Measurements from ENCODE around the gene NRG3.

Gene NRG3

DNA sequence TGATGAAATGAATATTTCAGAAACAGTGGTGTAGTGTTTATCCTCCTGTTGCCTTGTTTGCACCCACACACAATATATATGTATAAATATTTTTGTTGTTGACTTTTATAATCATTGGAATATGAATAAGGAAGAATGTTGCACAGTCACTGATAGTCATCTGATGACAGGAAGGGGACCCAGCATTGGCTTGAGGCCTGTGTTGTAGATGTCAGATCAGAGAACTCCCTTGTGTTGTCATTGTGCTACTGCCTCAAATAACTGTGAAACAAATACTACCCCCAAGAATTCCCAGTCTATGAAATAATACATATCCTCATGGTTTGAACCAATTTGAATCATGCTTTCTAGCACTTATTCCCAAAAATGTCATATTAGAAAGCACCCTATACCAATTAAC, 84.0 kb downstream of the NRG3 start:
- DNase-seq = no peak
- H3K4me3 Mint-ChIP-seq = no peak overlapping the region
- H3K27ac Mint-ChIP-seq = no peak overlapping the region
- H3K4me1 Mint-ChIP-seq (ENCODE audit: low read depth) = no peaks in the 10 kb centered on the region
- H3K9me3 Mint-ChIP-seq = peaks cover 3% of the 10 kb centered on the region
- no peaks in the 10 kb centered on the region for H3K27me3 Mint-ChIP-seq
- no peaks in the 10 kb centered on the region for H3K36me3 Mint-ChIP-seq (ENCODE audit: low read depth)

GRCh38 chr10:81961451-81962184, 86.6 kb downstream of the NRG3 start:
- no peak for DNase-seq
- H3K27me3 Mint-ChIP-seq = no peaks in the 10 kb centered on the region
- no peaks in the 10 kb centered on the region for H3K4me1 Mint-ChIP-seq (ENCODE audit: low read depth)
- H3K4me3 Mint-ChIP-seq = no peak overlapping the region
- peaks cover 5% of the 10 kb centered on the region for H3K9me3 Mint-ChIP-seq
- no peak overlapping the region for H3K27ac Mint-ChIP-seq
- no peaks in the 10 kb centered on the region for H3K36me3 Mint-ChIP-seq (ENCODE audit: low read depth)

DNA sequence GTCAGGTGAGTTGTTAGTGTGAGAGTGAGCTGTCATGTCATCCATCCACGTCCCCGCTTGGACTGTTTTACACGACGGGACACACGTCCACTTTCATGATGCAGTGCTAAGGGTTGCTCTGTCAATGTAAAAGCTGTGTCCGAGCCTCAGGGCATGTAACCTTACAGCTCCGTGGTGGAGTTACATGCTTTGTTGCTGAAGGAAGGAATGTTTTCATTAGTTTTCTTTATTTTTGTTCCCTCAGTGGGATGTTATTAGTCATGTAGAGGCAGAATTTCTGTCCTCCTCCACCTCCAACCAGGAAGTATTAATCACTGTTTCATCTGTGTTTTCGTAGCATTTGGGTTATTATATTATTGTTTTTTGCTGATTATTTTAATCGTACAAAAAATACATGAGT, 88.6 kb downstream of the NRG3 start:
- H3K27ac Mint-ChIP-seq = no peak overlapping the region
- H3K27me3 Mint-ChIP-seq = no peaks in the 10 kb centered on the region
- H3K4me3 Mint-ChIP-seq = no peak overlapping the region
- H3K36me3 Mint-ChIP-seq (ENCODE audit: low read depth) = no peaks in the 10 kb centered on the region
- no peak for DNase-seq
- H3K9me3 Mint-ChIP-seq = peaks cover 5% of the 10 kb centered on the region
- no peaks in the 10 kb centered on the region for H3K4me1 Mint-ChIP-seq (ENCODE audit: low read depth)

GRCh38 chr10:81967716-81968115, 92.7 kb downstream of the NRG3 start:
- DNase-seq = no peak
- H3K4me3 Mint-ChIP-seq = no peak overlapping the region
- no peak overlapping the region for H3K27ac Mint-ChIP-seq
- no peaks in the 10 kb centered on the region for H3K27me3 Mint-ChIP-seq
- H3K36me3 Mint-ChIP-seq (ENCODE audit: low read depth) = no peaks in the 10 kb centered on the region
- H3K9me3 Mint-ChIP-seq = peaks cover 22% of the 10 kb centered on the region
- no peaks in the 10 kb centered on the region for H3K4me1 Mint-ChIP-seq (ENCODE audit: low read depth)

DNA sequence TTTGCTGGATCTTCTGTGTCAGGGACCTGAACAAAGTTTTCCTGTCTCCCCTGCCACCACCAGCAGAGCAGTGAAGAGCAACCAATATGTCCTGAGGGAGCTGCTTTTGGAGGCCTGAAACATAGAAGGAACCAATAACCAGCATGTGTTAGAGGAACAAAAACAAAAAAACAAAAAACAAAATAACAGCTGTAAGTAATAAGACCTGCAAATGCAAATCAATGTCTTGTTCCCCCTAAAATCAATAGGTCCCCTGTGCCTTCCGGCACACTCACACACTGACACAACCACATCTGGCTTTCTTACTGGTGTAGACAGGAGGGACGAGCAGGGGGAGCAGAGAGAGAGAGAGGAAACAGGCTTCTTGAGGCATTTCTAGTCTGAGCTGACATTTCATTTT, 94.1 kb downstream of the NRG3 start:
- Mint-ChIP-seq H3K27ac (no peak overlapping the region), H3K9me3 (peaks cover 22% of the 10 kb centered on the region), H3K27me3 (no peaks in the 10 kb centered on the region), H3K4me1 (ENCODE audit: low read depth) (no peaks in the 10 kb centered on the region), H3K4me3 (no peak overlapping the region), H3K36me3 (ENCODE audit: low read depth) (no peaks in the 10 kb centered on the region)
- DNase-seq = no peak

DNA sequence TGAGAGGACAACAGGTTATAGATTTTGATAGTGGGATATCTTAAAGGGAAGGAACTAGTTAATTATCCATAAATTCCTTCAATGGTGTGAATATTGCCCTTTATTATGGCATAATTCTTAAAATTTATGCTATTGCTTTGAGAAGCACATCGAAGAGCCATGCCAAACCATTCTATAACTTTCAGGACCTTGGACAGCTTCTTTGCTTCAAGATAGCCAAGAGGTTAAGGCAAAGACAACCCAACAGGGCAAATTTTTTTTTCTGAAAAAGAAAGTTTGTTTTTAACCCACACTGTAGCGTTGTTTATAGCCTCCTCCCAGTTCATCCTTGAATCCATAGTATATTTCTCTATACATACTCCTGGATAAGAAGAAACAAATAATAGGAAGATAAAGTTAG, 103.2 kb downstream of the NRG3 start:
- H3K4me3 Mint-ChIP-seq = no peak overlapping the region
- H3K4me1 Mint-ChIP-seq (ENCODE audit: low read depth) = no peaks in the 10 kb centered on the region
- no peak for DNase-seq
- no peaks in the 10 kb centered on the region for H3K36me3 Mint-ChIP-seq (ENCODE audit: low read depth)
- no peak overlapping the region for H3K27ac Mint-ChIP-seq
- H3K27me3 Mint-ChIP-seq = no peaks in the 10 kb centered on the region
- peaks cover 13% of the 10 kb centered on the region for H3K9me3 Mint-ChIP-seq

DNA sequence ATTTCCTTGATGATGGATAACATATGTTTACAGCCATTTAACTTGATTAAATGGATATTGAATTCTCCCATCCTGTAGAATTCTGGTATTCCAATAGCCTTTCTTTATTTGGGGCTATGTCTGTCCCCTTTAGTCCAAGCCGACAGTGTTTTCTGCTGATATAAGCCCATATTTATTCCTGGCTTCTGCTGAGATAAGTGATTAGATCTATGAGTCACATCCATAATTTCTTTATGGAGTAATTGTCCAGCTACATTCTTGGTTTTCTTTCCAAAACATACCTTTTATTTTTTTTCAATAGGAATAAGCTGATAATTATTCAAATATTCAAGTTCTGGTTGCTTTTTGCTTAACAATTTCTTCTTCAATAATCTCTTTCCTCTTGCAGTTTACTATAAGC, 106.7 kb downstream of the NRG3 start:
- Mint-ChIP-seq H3K27ac (no peak overlapping the region), H3K9me3 (peaks cover 3% of the 10 kb centered on the region), H3K27me3 (no peaks in the 10 kb centered on the region), H3K4me1 (ENCODE audit: low read depth) (no peaks in the 10 kb centered on the region), H3K4me3 (no peak overlapping the region), H3K36me3 (ENCODE audit: low read depth) (no peaks in the 10 kb centered on the region)
- DNase-seq = no peak

GRCh38 chr10:81984428-81984827, 109.4 kb downstream of the NRG3 start:
- Mint-ChIP-seq H3K27me3 (no peaks in the 10 kb centered on the region), H3K4me1 (ENCODE audit: low read depth) (no peaks in the 10 kb centered on the region), H3K36me3 (ENCODE audit: low read depth) (no peaks in the 10 kb centered on the region), H3K9me3 (peaks cover 15% of the 10 kb centered on the region), H3K4me3 (no peak overlapping the region), H3K27ac (no peak overlapping the region)
- DNase-seq = no peak

DNA sequence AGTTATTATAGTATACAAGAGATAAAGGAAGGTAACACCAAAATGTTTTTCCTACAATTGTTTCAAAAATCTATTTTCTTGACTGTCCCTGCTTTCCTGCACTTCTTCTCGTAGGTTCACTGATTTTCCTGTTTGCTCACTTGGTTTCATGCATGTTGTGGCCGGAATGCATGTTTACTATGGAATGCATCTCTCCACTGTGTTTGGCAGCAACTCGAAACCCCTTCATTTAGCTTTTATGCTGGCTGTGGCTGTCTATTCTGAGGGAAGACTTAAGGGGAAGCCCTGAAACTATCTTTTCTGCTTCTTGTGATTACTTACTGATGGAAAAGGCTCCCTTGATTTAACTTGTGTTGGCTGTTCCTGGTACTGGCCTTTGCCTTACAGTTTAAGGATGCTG, 120.3 kb downstream of the NRG3 start:
- H3K9me3 Mint-ChIP-seq = peaks cover 2% of the 10 kb centered on the region
- no peaks in the 10 kb centered on the region for H3K27me3 Mint-ChIP-seq
- H3K4me3 Mint-ChIP-seq = no peak overlapping the region
- no peaks in the 10 kb centered on the region for H3K36me3 Mint-ChIP-seq (ENCODE audit: low read depth)
- H3K4me1 Mint-ChIP-seq (ENCODE audit: low read depth) = no peaks in the 10 kb centered on the region
- no peak for DNase-seq
- no peak overlapping the region for H3K27ac Mint-ChIP-seq

- H3K9me3 Mint-ChIP-seq = peaks cover 2% of the 10 kb centered on the region
- no peak for DNase-seq
- no peaks in the 10 kb centered on the region for H3K36me3 Mint-ChIP-seq (ENCODE audit: low read depth)
- no peak overlapping the region for H3K27ac Mint-ChIP-seq
- H3K4me1 Mint-ChIP-seq (ENCODE audit: low read depth) = no peaks in the 10 kb centered on the region
- no peak overlapping the region for H3K4me3 Mint-ChIP-seq
- no peaks in the 10 kb centered on the region for H3K27me3 Mint-ChIP-seq
These were observed 121.9 kb downstream of the NRG3 start for GRCh38 chr10:81996927-81997326.

- Mint-ChIP-seq H3K27me3 (no peaks in the 10 kb centered on the region), H3K4me1 (ENCODE audit: low read depth) (no peaks in the 10 kb centered on the region), H3K27ac (no peak overlapping the region), H3K9me3 (no peaks in the 10 kb centered on the region), H3K36me3 (ENCODE audit: low read depth) (no peaks in the 10 kb centered on the region), H3K4me3 (no peak overlapping the region)
- no peak for DNase-seq
These were observed 146.0 kb downstream of the NRG3 start for GRCh38 chr10:82020999-82021398.

- Mint-ChIP-seq H3K36me3 (ENCODE audit: low read depth) (no peaks in the 10 kb centered on the region), H3K27me3 (no peaks in the 10 kb centered on the region), H3K4me1 (ENCODE audit: low read depth) (no peaks in the 10 kb centered on the region), H3K4me3 (no peak overlapping the region), H3K27ac (no peak overlapping the region), H3K9me3 (no peaks in the 10 kb centered on the region)
- no peak for DNase-seq
These were observed 152.7 kb downstream of the NRG3 start for GRCh38 chr10:82027711-82028110.

GRCh38 chr10:82037076-82037475, 162.1 kb downstream of the NRG3 start:
- H3K9me3 Mint-ChIP-seq = peaks cover 4% of the 10 kb centered on the region
- H3K4me1 Mint-ChIP-seq (ENCODE audit: low read depth) = no peaks in the 10 kb centered on the region
- H3K27ac Mint-ChIP-seq = no peak overlapping the region
- DNase-seq = no peak
- H3K4me3 Mint-ChIP-seq = no peak overlapping the region
- no peaks in the 10 kb centered on the region for H3K27me3 Mint-ChIP-seq
- no peaks in the 10 kb centered on the region for H3K36me3 Mint-ChIP-seq (ENCODE audit: low read depth)

DNA sequence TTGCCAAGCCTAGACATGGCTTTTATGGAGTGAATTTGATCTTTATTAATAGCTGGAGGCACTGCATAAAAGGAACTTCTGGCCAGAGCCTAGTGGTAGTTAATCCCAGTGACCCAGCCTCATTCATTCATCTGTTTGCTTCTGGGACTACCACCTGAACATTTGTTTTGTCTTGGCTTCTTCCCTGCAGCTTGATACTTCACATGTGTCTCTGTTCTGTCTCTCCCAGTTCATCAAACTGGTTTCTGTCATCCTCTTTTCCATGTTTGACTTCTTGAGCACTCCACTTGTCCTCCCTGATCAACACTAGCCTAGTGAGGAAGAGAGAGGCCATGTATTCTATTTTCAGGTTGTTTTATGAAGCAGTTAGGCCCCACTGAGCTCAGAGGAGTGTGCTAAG, 163.6 kb downstream of the NRG3 start:
- H3K36me3 Mint-ChIP-seq (ENCODE audit: low read depth) = no peaks in the 10 kb centered on the region
- DNase-seq = no peak
- H3K27me3 Mint-ChIP-seq = no peaks in the 10 kb centered on the region
- H3K4me1 Mint-ChIP-seq (ENCODE audit: low read depth) = no peaks in the 10 kb centered on the region
- peaks cover 4% of the 10 kb centered on the region for H3K9me3 Mint-ChIP-seq
- H3K4me3 Mint-ChIP-seq = no peak overlapping the region
- no peak overlapping the region for H3K27ac Mint-ChIP-seq

GRCh38 chr10:82040336-82040735, 165.3 kb downstream of the NRG3 start:
- H3K4me3 Mint-ChIP-seq = no peak overlapping the region
- H3K4me1 Mint-ChIP-seq (ENCODE audit: low read depth) = no peaks in the 10 kb centered on the region
- H3K36me3 Mint-ChIP-seq (ENCODE audit: low read depth) = no peaks in the 10 kb centered on the region
- DNase-seq = no peak
- peaks cover 4% of the 10 kb centered on the region for H3K9me3 Mint-ChIP-seq
- H3K27me3 Mint-ChIP-seq = no peaks in the 10 kb centered on the region
- no peak overlapping the region for H3K27ac Mint-ChIP-seq

GRCh38 chr10:82041018-82041417, 166.0 kb downstream of the NRG3 start:
- Mint-ChIP-seq H3K4me1 (ENCODE audit: low read depth) (no peaks in the 10 kb centered on the region), H3K36me3 (ENCODE audit: low read depth) (no peaks in the 10 kb centered on the region), H3K4me3 (no peak overlapping the region), H3K27ac (no peak overlapping the region), H3K27me3 (no peaks in the 10 kb centered on the region), H3K9me3 (peaks cover 4% of the 10 kb centered on the region)
- DNase-seq = no peak
